Measurements from ENCODE around the gene PODXL2.

Gene PODXL2

GRCh38 chr3:127682561-127682960 is 53.6 kb downstream of the PODXL2 start:
- peak overlapping the region in 10 of 11 experiments; percentile 10 to 78 (median 67); a peak in 16 of 22 replicates for H3K4me2 ChIP-seq
- peaks cover 7 to 63% (median 47%) of the 10 kb centered on the region in 10 experiments for H3K4me1 ChIP-seq
- H3K27ac ChIP-seq = peak overlapping the region in 3 of 11 experiments; percentile 11 to 60 (median 40); a peak in 3 of 22 replicates

DNA sequence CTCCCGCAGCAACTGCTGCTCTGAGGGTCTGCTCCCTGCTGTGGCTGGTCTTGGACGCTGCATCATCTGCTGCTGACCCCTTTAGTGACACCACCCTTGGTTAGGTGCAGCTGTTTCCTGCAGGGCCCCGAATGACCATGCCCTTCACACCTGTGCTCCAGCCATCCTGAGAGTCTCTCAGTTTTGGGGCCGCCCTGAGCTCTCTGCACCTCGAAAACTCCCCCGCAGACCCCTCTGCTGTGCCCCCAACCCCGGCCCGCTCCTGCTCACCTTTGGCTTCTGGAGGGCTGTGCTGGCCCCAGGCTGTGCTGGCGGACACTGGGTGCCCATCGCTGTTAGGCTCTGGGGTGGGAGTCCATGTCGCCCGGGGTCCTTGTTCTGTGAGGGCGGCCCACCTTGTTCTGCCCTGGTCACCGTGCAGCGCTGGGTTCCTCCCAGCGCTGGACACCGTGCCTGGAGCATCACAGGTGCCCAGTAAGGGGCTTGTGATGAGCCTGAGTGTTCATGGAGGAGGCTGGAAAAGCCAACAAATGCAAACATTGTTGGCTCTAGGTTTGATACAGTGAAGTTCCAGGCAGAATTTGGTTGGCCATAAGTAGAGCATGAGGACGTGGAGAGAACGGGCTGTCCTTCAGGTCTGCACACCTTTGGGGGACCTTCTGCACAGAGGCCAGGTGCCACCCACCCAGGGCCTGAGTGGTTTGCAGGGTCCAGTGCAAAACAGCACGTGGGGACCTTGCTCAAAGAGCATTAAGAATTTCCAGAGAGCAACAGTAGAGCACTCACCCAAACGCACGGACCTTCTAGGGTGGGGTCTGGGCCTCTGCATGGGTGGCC is 56.1 kb downstream of the PODXL2 start:
- peaks cover 0 to 8% (median 0%) of the 10 kb centered on the region in 11 experiments; a peak in 5 of 22 replicates for H3K9me3 ChIP-seq (replicated peaks in 1 of 11)
- no peak overlapping the region for H3K9ac ChIP-seq
- peaks cover 0 to 3% (median 0%) of the 10 kb centered on the region in 11 experiments; a peak in 5 of 22 replicates for H3K36me3 ChIP-seq
- no peak for TF ChIP-seq Cebpa-rat (IDR thresholded peaks at IDR 0.05)
- no peak overlapping the region for H3K4me3 ChIP-seq
- H3K4me2 ChIP-seq = peak overlapping the region in 5 of 11 experiments; percentile 5 to 28 (median 20); a peak in 5 of 22 replicates
- H3K27me3 ChIP-seq = no peaks in the 10 kb centered on the region
- no peaks in the 10 kb centered on the region; a peak in 1 of 22 replicates for H4K20me1 ChIP-seq
- H3K4me1 ChIP-seq = peaks cover 7 to 75% (median 56%) of the 10 kb centered on the region in 10 experiments
- H3K27ac ChIP-seq = no peak overlapping the region

More at GRCh38 chr3:127682561-127682960, 53.6 kb downstream of the PODXL2 start:
- peaks cover 0 to 3% (median 0%) of the 10 kb centered on the region in 11 experiments; a peak in 2 of 22 replicates for H4K20me1 ChIP-seq
- no peak overlapping the region; a peak in 1 of 22 replicates for H3K9ac ChIP-seq
- no peak overlapping the region for H3K4me3 ChIP-seq
- no peak for TF ChIP-seq Cebpa-rat (IDR thresholded peaks at IDR 0.05)
- H3K9me3 ChIP-seq (replicated peaks in 1 of 11) = peaks cover 0 to 8% (median 0%) of the 10 kb centered on the region in 11 experiments; a peak in 5 of 22 replicates
- peaks cover 0 to 26% (median 0%) of the 10 kb centered on the region in 11 experiments; a peak in 8 of 22 replicates for H3K36me3 ChIP-seq
- no peaks in the 10 kb centered on the region for H3K27me3 ChIP-seq

- Histone ChIP-seq H4K20me1 (no peaks in the 10 kb centered on the region), H3K4me1 (peaks cover 10 to 75% (median 58%) of the 10 kb centered on the region in 10 experiments), H3K36me3 (no peaks in the 10 kb centered on the region), H3K27me3 (no peaks in the 10 kb centered on the region), H3K27ac (no peak overlapping the region), H3K4me3 (no peak overlapping the region), H3K9me3 (replicated peaks in 1 of 11) (peaks cover 0 to 8% (median 0%) of the 10 kb centered on the region in 11 experiments; a peak in 5 of 22 replicates), H3K4me2 (no peak overlapping the region; a peak in 1 of 22 replicates), H3K9ac (no peak overlapping the region)
- TF ChIP-seq Cebpa-rat (IDR thresholded peaks at IDR 0.05) = no peak
These were observed 56.9 kb downstream of the PODXL2 start for GRCh38 chr3:127685708-127686511.

DNA sequence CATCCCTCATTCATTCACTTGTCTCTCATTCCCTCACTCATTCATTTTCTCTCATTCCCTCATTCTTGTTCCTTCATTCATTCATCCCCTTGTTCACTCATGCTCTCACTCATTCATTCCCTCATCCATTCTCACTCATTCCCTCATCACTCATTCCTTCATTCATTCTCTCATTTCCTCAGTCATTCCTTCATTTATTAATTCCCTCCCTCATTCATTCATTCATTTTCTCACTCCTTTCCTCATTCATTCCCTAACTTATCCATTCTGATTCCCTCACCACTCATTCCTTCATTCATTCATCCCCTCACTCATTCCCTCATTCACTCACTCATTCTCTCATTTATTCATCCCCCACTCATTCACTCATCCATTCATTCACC is 57.5 kb downstream of the PODXL2 start:
- no peak for TF ChIP-seq Cebpa-rat (IDR thresholded peaks at IDR 0.05)
- peaks cover 0 to 8% (median 0%) of the 10 kb centered on the region in 11 experiments; a peak in 5 of 22 replicates for H3K9me3 ChIP-seq (replicated peaks in 1 of 11)

GRCh38 chr3:127687228-127687737 is 58.3 kb downstream of the PODXL2 start:
- no peak for TF ChIP-seq Cebpa-rat (IDR thresholded peaks at IDR 0.05)
- H3K4me1 ChIP-seq = peaks cover 24 to 75% (median 58%) of the 10 kb centered on the region in 10 experiments
- H3K4me2 ChIP-seq = no peak overlapping the region
- H3K27me3 ChIP-seq = no peaks in the 10 kb centered on the region
- H3K9ac ChIP-seq = no peak overlapping the region
- peaks cover 0 to 3% (median 0%) of the 10 kb centered on the region in 11 experiments; a peak in 1 of 22 replicates for H4K20me1 ChIP-seq
- H3K4me3 ChIP-seq = no peak overlapping the region
- peaks cover 0 to 6% (median 0%) of the 10 kb centered on the region in 11 experiments; a peak in 5 of 22 replicates for H3K9me3 ChIP-seq (replicated peaks in 1 of 11)
- no peaks in the 10 kb centered on the region for H3K36me3 ChIP-seq
- H3K27ac ChIP-seq = no peak overlapping the region

More for the DNA sequence above, 57.5 kb downstream of the PODXL2 start:
- Histone ChIP-seq H3K4me2 (no peak overlapping the region), H3K27me3 (no peaks in the 10 kb centered on the region), H3K36me3 (no peaks in the 10 kb centered on the region), H4K20me1 (no peaks in the 10 kb centered on the region), H3K9ac (no peak overlapping the region), H3K4me1 (peaks cover 16 to 75% (median 58%) of the 10 kb centered on the region in 10 experiments), H3K27ac (no peak overlapping the region), H3K4me3 (no peak overlapping the region)

DNA sequence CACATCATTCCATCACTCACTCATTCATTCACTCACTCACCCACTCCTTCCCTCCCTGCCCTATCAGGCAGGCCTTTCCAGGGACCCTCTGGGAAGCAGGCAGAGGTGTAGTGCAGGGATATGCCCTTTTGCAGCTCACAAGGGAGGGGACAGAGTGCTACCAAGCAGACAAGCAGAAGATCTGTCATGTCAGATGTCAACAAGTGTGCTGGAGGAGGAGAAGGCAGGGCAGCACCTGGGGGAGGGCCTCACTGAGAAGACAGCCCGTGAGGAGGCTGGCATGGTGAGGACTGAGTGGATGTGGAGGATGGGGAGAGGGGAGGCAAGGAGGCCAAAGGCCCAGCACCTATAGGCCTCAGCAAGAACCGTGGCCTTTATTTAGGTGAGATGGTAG is 59.0 kb downstream of the PODXL2 start:
- H3K4me3 ChIP-seq = no peak overlapping the region
- H3K36me3 ChIP-seq = no peaks in the 10 kb centered on the region
- no peak for TF ChIP-seq Cebpa-rat (IDR thresholded peaks at IDR 0.05)
- peaks cover 0 to 6% (median 0%) of the 10 kb centered on the region in 11 experiments; a peak in 1 of 22 replicates for H3K9me3 ChIP-seq (replicated peaks in 1 of 11)
- H3K27me3 ChIP-seq = no peaks in the 10 kb centered on the region
- H3K4me1 ChIP-seq = peaks cover 31 to 75% (median 58%) of the 10 kb centered on the region in 10 experiments
- H4K20me1 ChIP-seq = peaks cover 0 to 3% (median 0%) of the 10 kb centered on the region in 11 experiments; a peak in 1 of 22 replicates
- H3K27ac ChIP-seq = no peak overlapping the region
- peak overlapping the region in 1 of 11 experiments; percentile 23; a peak in 1 of 22 replicates for H3K4me2 ChIP-seq
- no peak overlapping the region for H3K9ac ChIP-seq

- no peak for TF ChIP-seq Cebpa-rat (IDR thresholded peaks at IDR 0.05)
- H3K4me1 ChIP-seq = peaks cover 26 to 75% (median 56%) of the 10 kb centered on the region in 10 experiments
- H3K9ac ChIP-seq = peak overlapping the region in 2 of 11 experiments; percentile 12 to 25; a peak in 2 of 22 replicates
These were observed 59.7 kb downstream of the PODXL2 start for GRCh38 chr3:127688416-127689265.

More at GRCh38 chr3:127688416-127689265, 59.7 kb downstream of the PODXL2 start:
- H4K20me1 ChIP-seq = peaks cover 0 to 3% (median 0%) of the 10 kb centered on the region in 11 experiments; a peak in 1 of 22 replicates
- no peaks in the 10 kb centered on the region for H3K36me3 ChIP-seq
- H3K4me2 ChIP-seq = peak overlapping the region in 4 of 11 experiments; percentile 23 to 95 (median 60); a peak in 6 of 22 replicates
- no peaks in the 10 kb centered on the region for H3K27me3 ChIP-seq
- H3K4me3 ChIP-seq = no peak overlapping the region
- no peak overlapping the region for H3K27ac ChIP-seq
- H3K9me3 ChIP-seq (replicated peaks in 1 of 11) = peaks cover 0 to 6% (median 0%) of the 10 kb centered on the region in 11 experiments; a peak in 1 of 22 replicates

All from BLaER1 treated with 17β-estradiol and CSF1 and Interleukin-3, amounts not matched to agents 10 nM and 100 nM (cell line).